ENCODE results near the gene GPER1.
"Not testable (repeated sequence)": the region's sequence is repeated elsewhere in the genome, so short reads cannot be mapped to it uniquely, and the experiment has no call there.

GPER1 gene

GRCh38 chr7:1114088-1114487 lies 26.2 kb downstream of the GPER1 start:
- no peak overlapping the region for H3K4me3 ChIP-seq (ENCODE audit: low read depth, low read length)
- no peak for DNase-seq (ENCODE audit: low read depth)
- TF ChIP-seq CTCF (IDR thresholded peaks at IDR 0.05; ENCODE audit: low read depth, low read length), result no peak
- no peak for TF ChIP-seq MYC (IDR thresholded peaks at IDR 0.05; ENCODE audit: low read depth, low read length)
- no peak for TF ChIP-seq MAX (IDR thresholded peaks at IDR 0.05; ENCODE audit: low read depth, low read length)
- TF ChIP-seq POLR2A (IDR thresholded peaks at IDR 0.05; ENCODE audit: extremely low read depth, insufficient read length), result no peak

- DNase-seq (ENCODE audit: low read depth), result no peak
- TF ChIP-seq MYC (IDR thresholded peaks at IDR 0.05; ENCODE audit: low read depth, low read length) (no peak), MAX (IDR thresholded peaks at IDR 0.05; ENCODE audit: low read depth, low read length) (no peak), POLR2A (IDR thresholded peaks at IDR 0.05; ENCODE audit: extremely low read depth, insufficient read length) (no peak)
- no peak overlapping the region for H3K4me3 ChIP-seq (ENCODE audit: low read depth, low read length)
These were observed 26.6 kb downstream of the GPER1 start for GRCh38 chr7:1114505-1114904.

GRCh38 chr7:1115171-1116045 lies 27.5 kb downstream of the GPER1 start:
- DNase-seq (ENCODE audit: low read depth); H3K4me3 ChIP-seq (ENCODE audit: low read depth, low read length): not testable (repeated sequence)

- not testable (repeated sequence) for H3K4me3 ChIP-seq (ENCODE audit: low read depth, low read length); DNase-seq (ENCODE audit: low read depth)
These were observed 28.6 kb downstream of the GPER1 start for GRCh38 chr7:1116383-1117008.

GRCh38 chr7:1117321-1117928 lies 29.5 kb downstream of the GPER1 start:
- DNase-seq (ENCODE audit: low read depth), result no peak
- H3K4me3 ChIP-seq (ENCODE audit: low read depth, low read length), result no peak overlapping the region
- TF ChIP-seq MYC (IDR thresholded peaks at IDR 0.05; ENCODE audit: low read depth, low read length), result no peak
- no peak for TF ChIP-seq CTCF (IDR thresholded peaks at IDR 0.05; ENCODE audit: low read depth, low read length)

GRCh38 chr7:1119201-1119600 lies 31.3 kb downstream of the GPER1 start:
- TF ChIP-seq MAX (IDR thresholded peaks at IDR 0.05; ENCODE audit: low read depth, low read length) (no peak), CTCF (IDR thresholded peaks at IDR 0.05; ENCODE audit: low read depth, low read length) (no peak), POLR2A (IDR thresholded peaks at IDR 0.05; ENCODE audit: extremely low read depth, insufficient read length) (no peak), MYC (IDR thresholded peaks at IDR 0.05; ENCODE audit: low read depth, low read length) (no peak)
- no peak for DNase-seq (ENCODE audit: low read depth)
- no peak overlapping the region for H3K4me3 ChIP-seq (ENCODE audit: low read depth, low read length)

GRCh38 chr7:1120791-1121190 lies 32.9 kb downstream of the GPER1 start:
- TF ChIP-seq MYC (IDR thresholded peaks at IDR 0.05; ENCODE audit: low read depth, low read length) (no peak), MAX (IDR thresholded peaks at IDR 0.05; ENCODE audit: low read depth, low read length) (no peak), POLR2A (IDR thresholded peaks at IDR 0.05; ENCODE audit: extremely low read depth, insufficient read length) (no peak), CTCF (IDR thresholded peaks at IDR 0.05; ENCODE audit: low read depth, low read length) (no peak)
- no peak overlapping the region for H3K4me3 ChIP-seq (ENCODE audit: low read depth, low read length)
- no peak for DNase-seq (ENCODE audit: low read depth)
